ENCODE data around the gene TNFAIP8. TPM values are rescaled to one million over a fixed set of nuclear protein-coding genes. Genes with fewer than 3 reads are reported as not detected.

Gene TNFAIP8
- total and polyA plus RNA-seq, 10 of the 15 experiments (the other 5 are each of a cell fraction or from before 2014, with no cell fraction given) = 124 to 324 (median 177) TPM

DNA sequence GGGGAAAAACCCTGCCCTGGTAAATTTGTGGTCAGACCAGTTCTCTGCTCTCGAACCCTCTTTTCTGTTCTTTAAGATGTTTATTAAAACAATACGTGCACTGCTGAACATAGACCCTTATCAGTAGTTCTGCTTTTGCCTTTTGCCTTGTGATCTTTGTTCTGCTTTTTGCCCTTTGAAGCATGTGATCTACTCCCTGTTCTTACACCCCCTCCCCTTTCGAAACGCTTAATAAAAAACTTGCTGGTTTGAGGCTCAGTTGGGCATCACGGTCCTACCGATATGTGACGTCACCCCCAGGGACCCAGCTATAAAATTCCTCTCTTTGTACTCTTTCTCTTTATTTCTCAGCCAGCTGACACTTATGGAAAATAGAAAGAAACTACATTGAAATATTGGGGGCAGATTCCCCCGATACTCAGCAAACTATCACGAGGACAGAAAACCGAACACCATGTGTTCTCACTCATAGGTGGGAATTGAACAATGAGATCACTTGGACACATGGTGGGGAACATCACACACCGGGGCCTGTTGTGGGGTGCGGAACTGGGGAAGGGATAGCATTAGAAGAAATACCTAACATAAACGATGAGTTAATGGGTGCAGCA is 58.4 kb downstream of the TNFAIP8 start (continued):
- TF ChIP-seq BHLHE40 (IDR thresholded peaks at IDR 0.05; ENCODE audit: borderline replicate concordance in 1 of 2, low read depth in 2 of 2, low read length in 1 of 2) = peak in 1 of 2 experiments; percentile 66; a peak in 1 of 4 replicates
- TF ChIP-seq RAD51 (IDR thresholded peaks at IDR 0.05) = peak; percentile 90
- TF ChIP-seq HDGF (IDR thresholded peaks at IDR 0.05) = 0 out of 2 replicates have a peak, but pooled peaks have one; percentile 46
- peak; percentile 85 for TF ChIP-seq ZNF592 (IDR thresholded peaks at IDR 0.05)
- peak; percentile 40 to 77; a peak in 2 of 4 replicates for TF ChIP-seq IKZF2 (IDR thresholded peaks at IDR 0.05)
- TF ChIP-seq RUNX3 (IDR thresholded peaks at IDR 0.05; ENCODE audit: low read length) = peak; percentile 63

Measured in GM12878 (cell line).